ENCODE results near the gene ACSS1. TPM values are rescaled to one million over a fixed set of nuclear protein-coding genes. Genes with fewer than 3 reads are reported as not detected.
A peak's percentile ranks its signal among the peaks of the same experiment; 100 is the strongest.

The ACSS1 gene
- total and polyA plus RNA-seq, 4 donors = 15.8 to 38.9 (median 26.9) TPM

DNA sequence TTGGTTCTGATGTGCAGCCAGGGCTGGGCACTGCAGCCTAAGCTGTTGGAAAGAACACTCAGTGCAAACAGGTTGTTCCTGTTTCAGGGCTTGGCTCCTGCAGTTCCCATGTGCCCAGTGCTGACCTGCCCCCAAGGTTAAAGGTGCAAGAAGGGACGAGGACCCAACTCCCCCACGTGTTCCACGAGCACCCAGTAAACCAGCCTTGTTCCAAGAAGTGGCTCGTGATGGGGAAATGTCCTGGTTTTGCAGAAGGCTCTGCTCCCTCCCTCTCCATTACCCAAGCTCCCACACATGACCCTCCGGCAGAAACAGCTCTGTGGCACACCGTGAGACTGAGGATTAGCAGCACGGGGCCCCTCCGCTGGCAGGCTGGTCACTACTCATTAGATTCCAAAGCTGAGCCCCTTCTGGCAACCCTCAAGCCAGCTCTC is 9.4 kb downstream of the ACSS1 start:
- no peak for TF ChIP-seq CTCF (IDR thresholded peaks at IDR 0.05; ENCODE audit: control extremely low read depth, extremely low read depth)
- Histone ChIP-seq H3K36me3 (ENCODE audit: control insufficient read depth in 4 of 4, insufficient read depth in 4 of 4, low read length in 4 of 4) (peaks cover 0 to 20% (median 13%) of the 10 kb centered on the region in 4 donors), H3K27ac (ENCODE audit: low read depth in 1 of 2, low read length in 1 of 2) (peak overlapping the region in 1 of 2 donors; percentile 63), H3K9ac (ENCODE audit: insufficient read depth in 1 of 2, low read length in 2 of 2) (no peak overlapping the region), H3K9me3 (ENCODE audit: control insufficient read depth in 4 of 4, insufficient read depth in 3 of 4, low read length in 3 of 4) (no peaks in the 10 kb centered on the region), H3K4me1 (ENCODE audit: control insufficient read depth in 5 of 5, insufficient read depth in 5 of 5, low read length in 5 of 5) (peaks cover 12 to 43% (median 31%) of the 10 kb centered on the region in 5 donors), H3K4me3 (no peak overlapping the region), H3K27me3 (ENCODE audit: control insufficient read depth in 3 of 3, insufficient read depth in 3 of 3, low read length in 2 of 3) (no peaks in the 10 kb centered on the region)
- DNase-seq (peak in 1 of 3 donors; percentile 14), ATAC-seq (ENCODE audit: insufficient read depth, low FRiP score) (no peak)
- 36 to 57% methylated on average over 8 of the region's 8 CpGs for WGBS, 2 donors

GRCh38 chr20:25047766-25048165 is 10.2 kb downstream of the ACSS1 start:
- ATAC-seq (ENCODE audit: insufficient read depth, low FRiP score) (no peak), DNase-seq (peak in 1 of 3 donors; percentile 13)
- Histone ChIP-seq H3K36me3 (ENCODE audit: control insufficient read depth in 4 of 4, insufficient read depth in 4 of 4, low read length in 4 of 4) (peaks cover 0 to 20% (median 13%) of the 10 kb centered on the region in 4 donors), H3K9me3 (ENCODE audit: control insufficient read depth in 4 of 4, insufficient read depth in 3 of 4, low read length in 3 of 4) (no peaks in the 10 kb centered on the region), H3K4me3 (no peak overlapping the region), H3K9ac (ENCODE audit: insufficient read depth in 1 of 2, low read length in 2 of 2) (no peak overlapping the region), H3K27ac (ENCODE audit: low read depth in 1 of 2, low read length in 1 of 2) (no peak overlapping the region), H3K4me1 (ENCODE audit: control insufficient read depth in 5 of 5, insufficient read depth in 5 of 5, low read length in 5 of 5) (peaks cover 12 to 50% (median 30%) of the 10 kb centered on the region in 5 donors), H3K27me3 (ENCODE audit: control insufficient read depth in 3 of 3, insufficient read depth in 3 of 3, low read length in 2 of 3) (no peaks in the 10 kb centered on the region)
- TF ChIP-seq CTCF (IDR thresholded peaks at IDR 0.05; ENCODE audit: control extremely low read depth, extremely low read depth) = no peak
- WGBS, 2 donors = 76 to 87% methylated on average over 13 of the region's 13 CpGs

GRCh38 chr20:25046736-25047666 is 10.9 kb downstream of the ACSS1 start:
- 87% methylated on average over 21 of the region's 21 CpGs for WGBS, 2 donors
- DNase-seq (no peak), ATAC-seq (ENCODE audit: insufficient read depth, low FRiP score) (no peak)
- H3K36me3 ChIP-seq (ENCODE audit: control insufficient read depth in 4 of 4, insufficient read depth in 4 of 4, low read length in 4 of 4) = peaks cover 0 to 20% (median 13%) of the 10 kb centered on the region in 4 donors
- H3K9ac ChIP-seq (ENCODE audit: insufficient read depth in 1 of 2, low read length in 2 of 2) = no peak overlapping the region
- TF ChIP-seq CTCF (IDR thresholded peaks at IDR 0.05; ENCODE audit: control extremely low read depth, extremely low read depth) = no peak
- no peaks in the 10 kb centered on the region for H3K9me3 ChIP-seq (ENCODE audit: control insufficient read depth in 4 of 4, insufficient read depth in 3 of 4, low read length in 3 of 4)
- H3K27me3 ChIP-seq (ENCODE audit: control insufficient read depth in 3 of 3, insufficient read depth in 3 of 3, low read length in 2 of 3) = no peaks in the 10 kb centered on the region
- peaks cover 8 to 52% (median 25%) of the 10 kb centered on the region in 5 donors for H3K4me1 ChIP-seq (ENCODE audit: control insufficient read depth in 5 of 5, insufficient read depth in 5 of 5, low read length in 5 of 5)
- H3K4me3 ChIP-seq = no peak overlapping the region
- H3K27ac ChIP-seq (ENCODE audit: low read depth in 1 of 2, low read length in 1 of 2) = peak overlapping the region in 1 of 2 donors; percentile 73

All from lung (tissue), 12 donors.